Lung (tissue), 12 donors: ENCODE measurements around the gene SZT2. TPM values are rescaled to one million over a fixed set of nuclear protein-coding genes. Genes with fewer than 3 reads are reported as not detected.

Experiments
- ATAC-seq: fragments of 200-7000 bp; cut with Tn5 transposase; one replicate; pipeline ENCODE4 v1.9.1; 2020; ENCODE audit warnings: moderate number of reproducible peaks; ENCODE audit not compliant: insufficient read depth, low FRiP score
- DNase-seq, 3 donors: peaks; one replicate each; pipeline ENCODE4 v3.0.0-alpha.2; 2013 to 2017
- H3K27ac ChIP-seq, 2 donors: one replicate each; pipeline ENCODE4 v1.5.1; 2013; ENCODE audit warnings: mild to moderate bottlenecking in 2 of 2, moderate library complexity in 2 of 2, control low read depth in 1 of 2, inconsistent platforms in 1 of 2, low read depth in 1 of 2, low read length in 1 of 2
- H3K27me3 ChIP-seq, 3 donors: one replicate each; pipeline ENCODE4 v1.5.1; 2013; ENCODE audit warnings: low read length in 2 of 3; ENCODE audit not compliant: control insufficient read depth in 3 of 3, insufficient read depth in 3 of 3
- H3K36me3 ChIP-seq, 4 donors: one replicate each; pipeline ENCODE4 v1.5.1; 2013; ENCODE audit warnings: low read length in 4 of 4, mild to moderate bottlenecking in 1 of 4, moderate library complexity in 1 of 4; ENCODE audit not compliant: control insufficient read depth in 4 of 4, insufficient read depth in 4 of 4
- H3K4me1 ChIP-seq, 5 donors: one replicate each; pipeline ENCODE4 v1.5.1; 2013; ENCODE audit warnings: low read length in 5 of 5, mild to moderate bottlenecking in 2 of 5, moderate library complexity in 1 of 5; ENCODE audit not compliant: control insufficient read depth in 5 of 5, insufficient read depth in 5 of 5
- H3K4me3 ChIP-seq: one replicate; pipeline ENCODE4 v1.5.1; 2013; ENCODE audit warnings: mild to moderate bottlenecking, control low read depth, moderate library complexity
- H3K9ac ChIP-seq, 2 donors: one replicate each; pipeline ENCODE4 v1.5.1; 2013; ENCODE audit warnings: low read length in 2 of 2, control low read depth in 1 of 2; ENCODE audit not compliant: insufficient read depth in 1 of 2
- H3K9me3 ChIP-seq, 4 donors: one replicate each; pipeline ENCODE4 v1.5.1; 2013; ENCODE audit warnings: low read length in 3 of 4, mild to moderate bottlenecking in 1 of 4, moderate library complexity in 1 of 4; ENCODE audit not compliant: control insufficient read depth in 4 of 4, insufficient read depth in 3 of 4
- WGBS, 2 donors: extraction: QIAGEN DNeasy Blood & Tissue Kit; methylation state at CpG; one replicate each; pipeline ENCODE4 v1.1.7; 2013; 5-methylcytosine and 5-hydroxymethylcytosine counted together
- polyA plus RNA-seq, 2 donors: library from polyadenylated mRNA; stranded (reverse); fragments of 200-250 nt; gene quantifications; one replicate each; pipeline ENCODE4 v1.2.1, GENCODE V29; 2013
- total RNA-seq, 2 donors: library from RNA; depleted of rRNA in 1 of 2; stranded (reverse); fragments of >200 nt in 1 of 2; gene quantifications; one replicate each; pipeline ENCODE4 v1.2.1, GENCODE V29; 2014 to 2021
- TF ChIP-seq, protein P1 (sequence below): IDR thresholded peaks from 2 replicates; pipeline ENCODE4 v1.5.1; 2012; ENCODE audit warnings: mild to moderate bottlenecking; ENCODE audit errors: control extremely low read depth, extremely low read depth
- donor health status: control.
- donor health status: control.
- donor health status: Bipolar disorder and iron deficiency.
- donor health status: healthy.
- donor health status: DM: yes; HTN: yes; CAD: no.

SZT2 gene
- total and polyA plus RNA-seq, 4 donors: 15.2 to 71.5 (median 40.2) TPM

DNA sequence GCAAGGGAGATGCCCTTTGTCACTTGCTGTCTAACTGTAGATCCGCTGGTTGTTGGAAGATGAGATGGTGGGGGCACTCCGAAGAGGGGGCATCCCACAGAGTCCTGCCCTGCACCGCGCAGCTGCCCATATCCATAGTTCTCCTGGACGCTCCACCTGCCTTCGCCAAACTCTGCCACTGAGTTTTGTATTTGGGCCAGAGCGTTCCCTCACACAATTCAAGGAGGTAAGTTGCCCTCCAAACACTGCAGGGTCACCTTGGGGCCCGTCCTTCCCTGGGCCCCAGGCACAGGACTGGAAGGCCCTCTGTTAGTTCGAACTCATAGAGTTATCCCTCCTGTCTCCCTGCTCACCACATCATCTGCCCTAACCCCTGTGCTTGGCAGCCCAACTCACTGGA is 42.0 kb downstream of the SZT2 start:
- H3K36me3 ChIP-seq: peaks cover 30 to 75% (median 59%) of the 10 kb centered on the region in 4 donors
- DNase-seq: no peak
- no peak overlapping the region for H3K27ac ChIP-seq
- no peaks in the 10 kb centered on the region for H3K27me3 ChIP-seq
- WGBS, 2 donors: 96% methylated on average over 9 of the region's 9 CpGs
- peaks cover 0 to 12% (median 0%) of the 10 kb centered on the region in 5 donors for H3K4me1 ChIP-seq
- no peak overlapping the region for H3K9ac ChIP-seq
- H3K9me3 ChIP-seq: no peaks in the 10 kb centered on the region
- TF ChIP-seq, protein P1, sequence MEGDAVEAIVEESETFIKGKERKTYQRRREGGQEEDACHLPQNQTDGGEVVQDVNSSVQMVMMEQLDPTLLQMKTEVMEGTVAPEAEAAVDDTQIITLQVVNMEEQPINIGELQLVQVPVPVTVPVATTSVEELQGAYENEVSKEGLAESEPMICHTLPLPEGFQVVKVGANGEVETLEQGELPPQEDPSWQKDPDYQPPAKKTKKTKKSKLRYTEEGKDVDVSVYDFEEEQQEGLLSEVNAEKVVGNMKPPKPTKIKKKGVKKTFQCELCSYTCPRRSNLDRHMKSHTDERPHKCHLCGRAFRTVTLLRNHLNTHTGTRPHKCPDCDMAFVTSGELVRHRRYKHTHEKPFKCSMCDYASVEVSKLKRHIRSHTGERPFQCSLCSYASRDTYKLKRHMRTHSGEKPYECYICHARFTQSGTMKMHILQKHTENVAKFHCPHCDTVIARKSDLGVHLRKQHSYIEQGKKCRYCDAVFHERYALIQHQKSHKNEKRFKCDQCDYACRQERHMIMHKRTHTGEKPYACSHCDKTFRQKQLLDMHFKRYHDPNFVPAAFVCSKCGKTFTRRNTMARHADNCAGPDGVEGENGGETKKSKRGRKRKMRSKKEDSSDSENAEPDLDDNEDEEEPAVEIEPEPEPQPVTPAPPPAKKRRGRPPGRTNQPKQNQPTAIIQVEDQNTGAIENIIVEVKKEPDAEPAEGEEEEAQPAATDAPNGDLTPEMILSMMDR: no peak
- ATAC-seq: no peak
- no peak overlapping the region for H3K4me3 ChIP-seq

DNA sequence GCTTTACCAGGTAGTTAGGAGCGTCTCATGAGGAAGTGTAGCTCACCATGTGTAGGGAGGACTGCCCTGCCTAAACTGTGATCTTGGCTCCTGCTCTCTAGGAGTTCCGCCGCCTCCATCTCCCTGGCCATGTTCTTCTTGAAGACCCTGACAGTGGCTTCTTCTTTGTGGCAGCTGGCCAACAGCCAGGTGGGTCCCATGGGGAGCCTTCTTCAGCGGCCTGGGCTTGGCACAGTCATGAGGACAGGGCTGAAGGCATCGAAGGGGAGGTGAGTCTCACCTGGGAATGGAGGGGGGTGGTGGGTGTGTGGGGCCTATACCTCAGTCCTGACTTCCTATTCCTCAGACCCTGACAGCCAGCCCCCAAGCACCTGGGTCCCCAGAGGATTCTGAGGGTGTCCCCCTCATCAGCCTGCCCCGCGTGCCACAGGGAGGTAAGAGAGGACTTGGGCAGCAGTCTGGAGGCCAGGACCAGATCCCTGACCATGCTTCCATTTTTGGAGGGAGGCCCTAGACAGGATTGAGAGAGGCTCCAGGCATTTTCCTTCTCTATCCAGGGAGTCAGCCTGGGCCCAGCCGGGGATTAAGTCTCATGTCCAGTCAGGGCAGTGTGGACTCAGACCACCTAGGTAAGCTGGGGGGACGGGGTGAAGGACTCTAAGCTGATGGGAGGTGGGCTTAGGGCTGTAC is 42.6 kb downstream of the SZT2 start:
- Histone ChIP-seq H3K36me3 (peaks cover 25 to 73% (median 57%) of the 10 kb centered on the region in 4 donors), H3K4me1 (peaks cover 0 to 12% (median 0%) of the 10 kb centered on the region in 5 donors), H3K9ac (no peak overlapping the region), H3K27ac (no peak overlapping the region), H3K4me3 (no peak overlapping the region), H3K27me3 (no peaks in the 10 kb centered on the region), H3K9me3 (no peaks in the 10 kb centered on the region)
- WGBS, 2 donors: 96% methylated on average over 9 of the region's 9 CpGs
- ATAC-seq: no peak
- no peak for DNase-seq
- TF ChIP-seq, protein P1: no peak

DNA sequence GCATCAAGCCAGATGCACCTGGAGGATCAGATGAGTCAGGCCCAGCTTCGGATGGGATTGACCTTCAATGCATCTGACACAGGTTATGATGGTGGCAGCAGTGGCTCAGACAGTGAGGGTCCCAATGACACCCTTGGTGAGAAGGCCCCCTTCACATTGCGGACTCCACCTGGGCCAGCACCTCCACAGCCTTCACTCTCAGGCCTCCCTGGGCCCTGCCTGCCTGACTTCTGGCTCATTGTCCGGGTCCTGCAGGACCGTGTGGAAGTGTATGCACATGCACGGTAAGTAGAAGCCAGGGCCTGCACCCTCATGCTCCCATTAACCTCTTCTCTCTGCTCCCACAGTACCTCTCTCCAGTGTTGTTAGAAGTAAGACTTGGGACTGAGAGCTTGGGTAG is 43.2 kb downstream of the SZT2 start:
- TF ChIP-seq, protein P1: no peak
- no peaks in the 10 kb centered on the region for H3K9me3 ChIP-seq
- no peak overlapping the region for H3K27ac ChIP-seq
- peaks cover 0 to 10% (median 0%) of the 10 kb centered on the region in 5 donors for H3K4me1 ChIP-seq
- H3K4me3 ChIP-seq: no peak overlapping the region
- peaks cover 19 to 67% (median 54%) of the 10 kb centered on the region in 4 donors for H3K36me3 ChIP-seq
- no peak for ATAC-seq
- no peak overlapping the region for H3K9ac ChIP-seq
- H3K27me3 ChIP-seq: no peaks in the 10 kb centered on the region
- DNase-seq: no peak
- 94 to 95% methylated on average over 5 of the region's 5 CpGs for WGBS, 2 donors
